HTR-8/SVneo (cell line): ENCODE results near the gene BRICD5.
"Not testable (repeated sequence)": the region's sequence is repeated elsewhere in the genome, so short reads cannot be mapped to it uniquely, and the experiment has no call there.

Source experiments
- DNase-seq: peaks from one replicate; pipeline ENCODE4 v3.0.0; 2011; ENCODE audit warnings: low spot score, mixed read lengths; ENCODE audit not compliant: insufficient read length
- FAIRE-seq: peaks from 2 replicates; lab custom pipeline; 2011; peaks lifted over from hg19 to GRCh38; lab: Jason Lieb, UNC

The BRICD5 gene

GRCh38 chr16:2210386-2211365, at the start of gene BRICD5:
BRICD5 (minus strand) TSS chr16:2210863; CDS start chr16:2210833, 30 bp downstream.
- DNase-seq: no peak
- FAIRE-seq: no peak

GRCh38 chr16:2260250-2260649, 49.6 kb upstream of the BRICD5 start:
- DNase-seq (no peak), FAIRE-seq (no peak)

- not testable (repeated sequence) for DNase-seq, FAIRE-seq
These were observed 47.9 kb upstream of the BRICD5 start for GRCh38 chr16:2258530-2258929.

- DNase-seq (no peak), FAIRE-seq (no peak)
These were observed 47.1 kb upstream of the BRICD5 start for GRCh38 chr16:2257726-2258125.

- no peak for DNase-seq
- FAIRE-seq: no peak
These were observed 46.0 kb upstream of the BRICD5 start for GRCh38 chr16:2256531-2257140.

- DNase-seq: no peak
- no peak for FAIRE-seq
These were observed 42.6 kb upstream of the BRICD5 start for GRCh38 chr16:2253293-2253692.

GRCh38 chr16:2252806-2253148, 42.1 kb upstream of the BRICD5 start:
- FAIRE-seq (peak; percentile 67), DNase-seq (no peak)

GRCh38 chr16:2251296-2252111, 40.8 kb upstream of the BRICD5 start, which contains the start of gene ECI1:
ECI1 (minus strand) TSS chr16:2251587; CDS start chr16:2251566, 21 bp downstream.
- DNase-seq (peak; percentile 98), FAIRE-seq (peak; percentile 93)

GRCh38 chr16:2250652-2251295, 40.1 kb upstream of the BRICD5 start:
- DNase-seq (no peak), FAIRE-seq (no peak)

GRCh38 chr16:2246301-2246885, 35.7 kb upstream of the BRICD5 start:
- DNase-seq (no peak), FAIRE-seq (no peak)

GRCh38 chr16:2244926-2245795, 34.5 kb upstream of the BRICD5 start:
- no peak for FAIRE-seq
- no peak for DNase-seq

GRCh38 chr16:2244301-2244700, 33.6 kb upstream of the BRICD5 start:
- DNase-seq: no peak
- FAIRE-seq: peak; percentile 13

- no peak for DNase-seq
- no peak for FAIRE-seq
These were observed 33.1 kb upstream of the BRICD5 start for GRCh38 chr16:2243781-2244180.

GRCh38 chr16:2243031-2243528, 32.4 kb upstream of the BRICD5 start:
- DNase-seq (no peak), FAIRE-seq (no peak)

GRCh38 chr16:2242598-2242997, 31.9 kb upstream of the BRICD5 start:
- FAIRE-seq (no peak), DNase-seq (no peak)

GRCh38 chr16:2240331-2240730, 29.7 kb upstream of the BRICD5 start:
- FAIRE-seq, DNase-seq: not testable (repeated sequence)

GRCh38 chr16:2238838-2239675, 28.4 kb upstream of the BRICD5 start:
- no peak for FAIRE-seq

More at GRCh38 chr16:2238838-2239675, 28.4 kb upstream of the BRICD5 start:
- DNase-seq: no peak
